Panc1 (cell line): ENCODE data around the gene DNAJC4. TPM values are rescaled to one million over a fixed set of nuclear protein-coding genes. Genes with fewer than 3 reads are reported as not detected.

Experiments used
- ATAC-seq: fragments of 200-7000 bp; cut with Tn5 transposase; 2 replicates; pipeline ENCODE4 v1.9.1; 2020; ENCODE audit warnings: mild to moderate bottlenecking, moderate library complexity
- BruUV-seq: library from RNA; stranded (reverse); fragments of 400-500 nt; replicated peaks from 2 replicates; lab custom pipeline; 2021; lab: Mats Ljungman, UMichigan
- CTCF ChIA-PET: fragments of 300-600 bp; sonication (Branson Sonifier 250); formaldehyde crosslinking; loops from one replicate; lab custom pipeline; 2022; ENCODE audit warnings: antibody characterized with exemption; lab: Charles Lee
- POLR2A ChIA-PET: fragments of 300-600 bp; sonication (Branson Sonifier 250); formaldehyde crosslinking; loops from one replicate; lab custom pipeline; 2022; ENCODE audit warnings: antibody characterized with exemption; lab: Charles Lee
- DNase-seq: peaks from one replicate; pipeline ENCODE4 v3.0.0-alpha.2; 2010; ENCODE audit warnings: low read depth, low spot score
- H3K27ac ChIP-seq: 2 replicates; pipeline ENCODE4 v1.5.1; 2011; ENCODE audit warnings: mild to moderate bottlenecking, low read length, inconsistent platforms
- H3K27me3 ChIP-seq: fragments of 200-500 bp; sonication (Bioruptor generic); 2 replicates; pipeline ENCODE4 v1.6.0; 2014; ENCODE audit warnings: low read length, inconsistent platforms; ENCODE audit not compliant: control insufficient read depth, insufficient read depth
- H3K36me3 ChIP-seq: fragments of 200-500 bp; sonication (Bioruptor generic); 2 replicates; pipeline ENCODE4 v1.5.1; 2014; ENCODE audit warnings: inconsistent platforms, mild to moderate bottlenecking, low read length, moderate library complexity; ENCODE audit not compliant: control insufficient read depth, insufficient read depth
- H3K4me1 ChIP-seq: 2 replicates; pipeline ENCODE4 v1.5.1; 2011; ENCODE audit warnings: inconsistent platforms, mild to moderate bottlenecking, low read length, moderate library complexity; ENCODE audit not compliant: control insufficient read depth, insufficient read depth
- H3K4me3 ChIP-seq, 2 experiments: 2 replicates each; pipeline ENCODE4 v1.5.1; 2011 to 2012; ENCODE audit warnings: low read depth in 2 of 2, low read length in 2 of 2, mild to moderate bottlenecking in 2 of 2, inconsistent platforms in 1 of 2, moderate library complexity in 1 of 2
- H3K9me3 ChIP-seq: fragments of 200-500 bp; sonication (Bioruptor generic); 2 replicates; pipeline ENCODE4 v1.5.1; 2014; ENCODE audit warnings: low read depth, mild to moderate bottlenecking, inconsistent platforms, low read length, moderate library complexity; ENCODE audit not compliant: control insufficient read depth, insufficient read depth
- CTCF ChIP-seq: fragments of 450-650 bp; IDR thresholded peaks from 2 replicates; pipeline ENCODE4 v1.5.1; 2017; ENCODE audit warnings: mild to moderate bottlenecking
- POLR2AphosphoS5 ChIP-seq: IDR thresholded peaks from 2 replicates; pipeline ENCODE4 v1.6.1; 2012; ENCODE audit warnings: mild to moderate bottlenecking, low read depth, low read length, moderate library complexity
- SIN3A ChIP-seq: IDR thresholded peaks from 2 replicates; pipeline ENCODE4 v1.6.1; 2012; ENCODE audit warnings: low read depth, mild to moderate bottlenecking, low read length, moderate library complexity, borderline replicate concordance; ENCODE audit not compliant: insufficient read depth
- TCF7L2 ChIP-seq: IDR thresholded peaks from 2 replicates; pipeline ENCODE4 v1.6.1; 2011; ENCODE audit warnings: mild to moderate bottlenecking, low read depth, low read length, inconsistent platforms
- in situ Hi-C: cut with HindIII; loops from 2 replicates; pipeline ENCODE4 v1.10.0; 2016; ENCODE audit warnings: low sequenced_read_pairs, low pct_unique_long_range_greater_than_20kb
- intact Hi-C: fragments of 100-400 bp; cut with micrococcal nuclease; formaldehyde crosslinking; loops from one replicate; pipeline ENCODE4 v1.10.0; 2022; ENCODE audit not compliant: unreplicated experiment
- total RNA-seq: library from RNA; stranded (reverse); gene quantifications from one replicate; pipeline ENCODE4 v1.2.1, GENCODE V29; 2021; ENCODE audit not compliant: unreplicated experiment
- TF ChIP-seq, protein P1 (sequence below), 2 experiments: IDR thresholded peaks; 2 replicates each; pipeline ENCODE4 v1.6.1; 2011 to 2012; ENCODE audit warnings: low read depth in 2 of 2, control low read depth in 1 of 2, low read length in 1 of 2, mild to moderate bottlenecking in 1 of 2, moderate library complexity in 1 of 2; ENCODE audit not compliant: insufficient read depth in 1 of 2

DNAJC4 gene
- total RNA-seq, 1 experiment from 2014 or later = 41.0 TPM

- Histone ChIP-seq H3K4me3 (peak overlapping the region; percentile 84 to 90), H3K9me3 (no peaks in the 10 kb centered on the region), H3K4me1 (peaks cover 37% of the 10 kb centered on the region), H3K36me3 (peaks cover 3% of the 10 kb centered on the region; the same call in 1 of the 2 replicates), H3K27me3 (no peaks in the 10 kb centered on the region), H3K27ac (peak overlapping the region; percentile 41; the same call in 1 of the 2 replicates)
- DNase-seq = no peak
- TF ChIP-seq POLR2AphosphoS5 = no peak
- no peak for TF ChIP-seq CTCF
- TF ChIP-seq, protein P1, sequence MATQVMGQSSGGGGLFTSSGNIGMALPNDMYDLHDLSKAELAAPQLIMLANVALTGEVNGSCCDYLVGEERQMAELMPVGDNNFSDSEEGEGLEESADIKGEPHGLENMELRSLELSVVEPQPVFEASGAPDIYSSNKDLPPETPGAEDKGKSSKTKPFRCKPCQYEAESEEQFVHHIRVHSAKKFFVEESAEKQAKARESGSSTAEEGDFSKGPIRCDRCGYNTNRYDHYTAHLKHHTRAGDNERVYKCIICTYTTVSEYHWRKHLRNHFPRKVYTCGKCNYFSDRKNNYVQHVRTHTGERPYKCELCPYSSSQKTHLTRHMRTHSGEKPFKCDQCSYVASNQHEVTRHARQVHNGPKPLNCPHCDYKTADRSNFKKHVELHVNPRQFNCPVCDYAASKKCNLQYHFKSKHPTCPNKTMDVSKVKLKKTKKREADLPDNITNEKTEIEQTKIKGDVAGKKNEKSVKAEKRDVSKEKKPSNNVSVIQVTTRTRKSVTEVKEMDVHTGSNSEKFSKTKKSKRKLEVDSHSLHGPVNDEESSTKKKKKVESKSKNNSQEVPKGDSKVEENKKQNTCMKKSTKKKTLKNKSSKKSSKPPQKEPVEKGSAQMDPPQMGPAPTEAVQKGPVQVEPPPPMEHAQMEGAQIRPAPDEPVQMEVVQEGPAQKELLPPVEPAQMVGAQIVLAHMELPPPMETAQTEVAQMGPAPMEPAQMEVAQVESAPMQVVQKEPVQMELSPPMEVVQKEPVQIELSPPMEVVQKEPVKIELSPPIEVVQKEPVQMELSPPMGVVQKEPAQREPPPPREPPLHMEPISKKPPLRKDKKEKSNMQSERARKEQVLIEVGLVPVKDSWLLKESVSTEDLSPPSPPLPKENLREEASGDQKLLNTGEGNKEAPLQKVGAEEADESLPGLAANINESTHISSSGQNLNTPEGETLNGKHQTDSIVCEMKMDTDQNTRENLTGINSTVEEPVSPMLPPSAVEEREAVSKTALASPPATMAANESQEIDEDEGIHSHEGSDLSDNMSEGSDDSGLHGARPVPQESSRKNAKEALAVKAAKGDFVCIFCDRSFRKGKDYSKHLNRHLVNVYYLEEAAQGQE (IDR thresholded peaks at IDR 0.05; ENCODE audit: insufficient read depth in 1 of 2, low read depth in 2 of 2, low read length in 1 of 2) = no peak
- no peak for TF ChIP-seq TCF7L2
- TF ChIP-seq SIN3A = no peak
- in situ Hi-C loops = no loop called here
- ChIA-PET CTCF (no interaction called here), POLR2A (interaction anchor here (0.6 kb wide), 1 partner anchor 49 kb away, joined by 5 read pairs; no protein-coding TSS in a partner anchor)
- BruUV-seq = TSS peak; percentile 83
- intact Hi-C loops = no loop called here
- ATAC-seq = no peak
Measured at GRCh38 chr11:64253043-64253442, 22.7 kb downstream of the DNAJC4 start.

DNA sequence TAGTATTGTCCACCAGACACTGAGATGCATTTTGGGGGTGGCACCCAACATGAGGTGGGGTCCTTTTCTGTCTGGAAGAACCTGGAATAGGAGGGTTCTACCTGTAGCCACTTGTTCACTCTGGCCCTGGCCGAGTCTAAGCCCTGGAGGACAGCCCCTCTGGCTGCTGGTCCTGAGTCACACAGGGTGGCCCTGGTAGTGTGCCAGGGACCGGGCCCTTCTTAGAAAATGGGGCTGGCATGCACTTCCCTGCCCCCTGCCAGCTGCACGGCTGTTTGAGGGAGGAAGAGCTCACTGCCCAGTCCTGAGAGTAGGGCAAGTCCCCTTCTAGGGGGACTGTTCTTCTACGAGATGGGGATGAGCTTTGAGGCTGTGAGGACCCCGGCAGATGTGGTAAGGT, 23.1 kb downstream of the DNAJC4 start:
- in situ Hi-C loops = no loop called here
- H3K4me3 ChIP-seq = no peak overlapping the region
- no peaks in the 10 kb centered on the region for H3K27me3 ChIP-seq
- no peak for ATAC-seq
- BruUV-seq = no TSS peak
- TF ChIP-seq, protein P1 (IDR thresholded peaks at IDR 0.05; ENCODE audit: insufficient read depth in 1 of 2, low read depth in 2 of 2, low read length in 1 of 2) = no peak
- TF ChIP-seq SIN3A (no peak), POLR2AphosphoS5 (no peak), TCF7L2 (no peak), CTCF (no peak)
- H3K36me3 ChIP-seq = peaks cover 3% of the 10 kb centered on the region; the same call in 1 of the 2 replicates
- peak overlapping the region; percentile 34; the same call in 1 of the 2 replicates for H3K27ac ChIP-seq
- no peaks in the 10 kb centered on the region for H3K9me3 ChIP-seq
- DNase-seq = no peak
- intact Hi-C loops = no loop called here
- ChIA-PET CTCF (no interaction called here), POLR2A (no interaction called here)
- peaks cover 32% of the 10 kb centered on the region for H3K4me1 ChIP-seq
